ENCODE results near the gene SCN2A. TPM values are rescaled to one million over a fixed set of nuclear protein-coding genes. Genes with fewer than 3 reads are reported as not detected.

SCN2A gene
- total and polyA plus RNA-seq, 9 of the 15 experiments (the other 6 are each of a cell fraction or from before 2014, with no cell fraction given), result 0.08 to 0.69 (median 0.31) TPM; not detected in 1

DNA sequence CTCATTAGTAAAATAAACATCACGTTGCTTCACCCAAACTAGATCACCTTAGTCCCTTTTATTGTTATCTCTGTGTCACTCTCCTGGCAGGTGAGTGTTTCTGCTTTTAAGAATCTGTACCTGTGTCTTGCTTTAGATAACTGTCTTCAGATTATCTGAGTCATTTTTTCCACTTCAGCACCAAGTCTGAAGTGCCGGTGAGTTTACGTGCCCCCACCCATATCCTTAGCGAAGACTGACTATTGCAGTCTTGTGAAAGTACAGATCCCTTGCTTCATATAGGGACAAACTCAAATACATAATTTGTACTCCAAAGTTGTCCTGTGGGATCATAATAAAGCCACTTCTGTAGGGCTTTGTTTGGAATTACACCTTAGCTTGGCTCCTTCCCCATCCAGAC, 41.1 kb downstream of the SCN2A start:
- Histone ChIP-seq H3K36me3 (ENCODE audit: control insufficient read depth, insufficient read depth, low read length) (no peaks in the 10 kb centered on the region), H2AFZ (ENCODE audit: low read depth, low read length) (no peak overlapping the region), H3K4me1 (replicated peaks in 1 of 2; ENCODE audit: control insufficient read depth in 2 of 2, insufficient read depth in 2 of 2, low read length in 2 of 2) (no peaks in the 10 kb centered on the region), H3K4me2 (ENCODE audit: insufficient read depth, low read length) (no peak overlapping the region), H3K27ac (ENCODE audit: extremely low read depth, low read depth, low read length) (no peak overlapping the region), H3K79me2 (ENCODE audit: control insufficient read depth, insufficient read depth, low read length) (no peaks in the 10 kb centered on the region), H3K4me3 (no peak overlapping the region), H4K20me1 (replicated peaks; ENCODE audit: control insufficient read depth, insufficient read depth, low read length) (no peaks in the 10 kb centered on the region), H3K27me3 (ENCODE audit: control insufficient read depth in 2 of 2, insufficient read depth in 2 of 2, low read length in 2 of 2) (no peaks in the 10 kb centered on the region), H3K9me3 (replicated peaks; ENCODE audit: control insufficient read depth, insufficient read depth, low read depth, low read length) (no peaks in the 10 kb centered on the region), H3K9me1 (ENCODE audit: control insufficient read depth, insufficient read depth, low read length) (no peaks in the 10 kb centered on the region), H3K9ac (ENCODE audit: insufficient read depth in 1 of 2, low read depth in 2 of 2, low read length in 2 of 2) (no peak overlapping the region)
- TF ChIP-seq STAT5A (IDR thresholded peaks at IDR 0.05; ENCODE audit: borderline replicate concordance, low read length), result no peak
- no peak for TF ChIP-seq FOXK2 (conservative IDR thresholded peaks at IDR 0.05 in 1 of 2, IDR thresholded peaks at IDR 0.05 in 1 of 2; ENCODE audit: low read depth in 2 of 2)
- TF ChIP-seq SMARCB1 (IDR thresholded peaks at IDR 0.05; ENCODE audit: insufficient read length, low read depth), result no peak
- no peak for TF ChIP-seq ERF (CRISPR knock-in tag; IDR thresholded peaks at IDR 0.05)
- TF ChIP-seq, protein P1, sequence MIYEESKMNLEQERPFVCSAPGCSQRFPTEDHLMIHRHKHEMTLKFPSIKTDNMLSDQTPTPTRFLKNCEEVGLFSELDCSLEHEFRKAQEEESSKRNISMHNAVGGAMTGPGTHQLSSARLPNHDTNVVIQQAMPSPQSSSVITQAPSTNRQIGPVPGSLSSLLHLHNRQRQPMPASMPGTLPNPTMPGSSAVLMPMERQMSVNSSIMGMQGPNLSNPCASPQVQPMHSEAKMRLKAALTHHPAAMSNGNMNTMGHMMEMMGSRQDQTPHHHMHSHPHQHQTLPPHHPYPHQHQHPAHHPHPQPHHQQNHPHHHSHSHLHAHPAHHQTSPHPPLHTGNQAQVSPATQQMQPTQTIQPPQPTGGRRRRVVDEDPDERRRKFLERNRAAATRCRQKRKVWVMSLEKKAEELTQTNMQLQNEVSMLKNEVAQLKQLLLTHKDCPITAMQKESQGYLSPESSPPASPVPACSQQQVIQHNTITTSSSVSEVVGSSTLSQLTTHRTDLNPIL (CRISPR knock-in tag; IDR thresholded peaks at IDR 0.05), result no peak
- TF ChIP-seq, protein P2, sequence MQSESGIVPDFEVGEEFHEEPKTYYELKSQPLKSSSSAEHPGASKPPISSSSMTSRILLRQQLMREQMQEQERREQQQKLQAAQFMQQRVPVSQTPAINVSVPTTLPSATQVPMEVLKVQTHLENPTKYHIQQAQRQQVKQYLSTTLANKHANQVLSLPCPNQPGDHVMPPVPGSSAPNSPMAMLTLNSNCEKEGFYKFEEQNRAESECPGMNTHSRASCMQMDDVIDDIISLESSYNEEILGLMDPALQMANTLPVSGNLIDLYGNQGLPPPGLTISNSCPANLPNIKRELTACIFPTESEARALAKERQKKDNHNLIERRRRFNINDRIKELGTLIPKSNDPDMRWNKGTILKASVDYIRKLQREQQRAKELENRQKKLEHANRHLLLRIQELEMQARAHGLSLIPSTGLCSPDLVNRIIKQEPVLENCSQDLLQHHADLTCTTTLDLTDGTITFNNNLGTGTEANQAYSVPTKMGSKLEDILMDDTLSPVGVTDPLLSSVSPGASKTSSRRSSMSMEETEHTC (IDR thresholded peaks at IDR 0.05), result no peak
- TF ChIP-seq CAMTA2 (CRISPR knock-in tag; conservative IDR thresholded peaks at IDR 0.05), result no peak
- no peak for TF ChIP-seq KLF13 (tag; IDR thresholded peaks at IDR 0.05; ENCODE audit: borderline replicate concordance, low read depth)
- TF ChIP-seq, protein P3, sequence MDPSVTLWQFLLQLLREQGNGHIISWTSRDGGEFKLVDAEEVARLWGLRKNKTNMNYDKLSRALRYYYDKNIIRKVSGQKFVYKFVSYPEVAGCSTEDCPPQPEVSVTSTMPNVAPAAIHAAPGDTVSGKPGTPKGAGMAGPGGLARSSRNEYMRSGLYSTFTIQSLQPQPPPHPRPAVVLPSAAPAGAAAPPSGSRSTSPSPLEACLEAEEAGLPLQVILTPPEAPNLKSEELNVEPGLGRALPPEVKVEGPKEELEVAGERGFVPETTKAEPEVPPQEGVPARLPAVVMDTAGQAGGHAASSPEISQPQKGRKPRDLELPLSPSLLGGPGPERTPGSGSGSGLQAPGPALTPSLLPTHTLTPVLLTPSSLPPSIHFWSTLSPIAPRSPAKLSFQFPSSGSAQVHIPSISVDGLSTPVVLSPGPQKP (CRISPR knock-in tag; IDR thresholded peaks at IDR 0.05), result no peak
- TF ChIP-seq POLR3A (IDR thresholded peaks at IDR 0.05; ENCODE audit: borderline replicate concordance, extremely low read depth, insufficient read depth, insufficient read length), result no peak
- no peak for TF ChIP-seq RBM17 (IDR thresholded peaks at IDR 0.05; ENCODE audit: borderline replicate concordance, low read depth, low read length)
- no peak for TF ChIP-seq ARNT (IDR thresholded peaks at IDR 0.05)
- TF ChIP-seq SNIP1 (IDR thresholded peaks at IDR 0.05; ENCODE audit: low read depth), result no peak
- TF ChIP-seq ZNF408 (CRISPR knock-in tag; IDR thresholded peaks at IDR 0.05; ENCODE audit: low read depth), result no peak
- CTCF ChIA-PET (ENCODE audit: low intra/inter-chr PET ratio), result no interaction called here
- no peak for ATAC-seq
- 4% methylated on average over 4 of the region's 4 CpGs for WGBS (ENCODE audit: insufficient coverage, low coverage, missing lambda C conversion rate)
- DNase-seq (ENCODE audit: extremely low read depth in 1 of 4, low spot score in 3 of 4), result no peak
- intact Hi-C loops (cut with micrococcal nuclease), result no loop called here
- in situ Hi-C loops (cut with MboI), result no loop called here
- FAIRE-seq, result no peak
- POLR2A ChIA-PET, result no interaction called here
- BruUV-seq (replicated peaks), result no TSS peak
